ENCODE measurements around the gene RGS16. TPM values are rescaled to one million over a fixed set of nuclear protein-coding genes. Genes with fewer than 3 reads are reported as not detected.

The RGS16 gene
- total and polyA plus RNA-seq, 9 of the 15 experiments (the other 6 are each of a cell fraction or from before 2014, with no cell fraction given) = 0.07 to 0.55 (median 0.36) TPM

- no peak for TF ChIP-seq AFF4 (CRISPR knock-in tag; IDR thresholded peaks at IDR 0.05)
- no peak for TF ChIP-seq NR2F6 (CRISPR knock-in tag; IDR thresholded peaks at IDR 0.05)
- TF ChIP-seq ZKSCAN1 (IDR thresholded peaks at IDR 0.05; ENCODE audit: low read depth, low read length) = no peak
- TF ChIP-seq PKNOX1 (IDR thresholded peaks at IDR 0.05) = no peak
- TF ChIP-seq CAMTA2 (CRISPR knock-in tag; conservative IDR thresholded peaks at IDR 0.05) = no peak
- no peak for TF ChIP-seq ATF4 (CRISPR knock-in tag; IDR thresholded peaks at IDR 0.05)
Observed at GRCh38 chr1:182600036-182600713, 4.0 kb downstream of the RGS16 start (continued).

Data from K562 (cell line).